ENCODE data around the gene CYP3A5.
"Not testable (repeated sequence)": the region's sequence is repeated elsewhere in the genome, so short reads cannot be mapped to it uniquely, and the experiment has no call there.

Gene CYP3A5

DNA sequence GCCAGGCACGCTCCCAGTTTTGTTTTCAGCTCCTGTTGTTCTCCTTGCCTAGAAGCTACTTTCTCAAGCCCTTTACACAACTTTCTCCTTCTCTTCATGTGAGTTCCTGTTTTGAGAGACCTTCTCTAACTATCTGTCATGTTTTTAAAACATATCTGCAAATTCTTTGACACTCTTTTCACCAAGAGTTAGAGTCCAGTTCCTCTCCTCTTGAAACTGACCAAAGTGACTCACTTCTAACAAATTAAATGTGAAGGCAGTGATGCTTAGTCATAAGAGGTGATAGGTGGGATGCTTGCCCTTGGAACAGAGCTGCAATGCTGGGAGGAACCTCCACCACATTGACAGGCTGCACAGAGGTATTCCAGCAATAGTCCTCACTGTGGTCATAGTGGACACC lies 37.8 kb downstream of the CYP3A5 start:
- DNase-seq (ENCODE audit: low read depth in 2 of 2) = no peak

DNA sequence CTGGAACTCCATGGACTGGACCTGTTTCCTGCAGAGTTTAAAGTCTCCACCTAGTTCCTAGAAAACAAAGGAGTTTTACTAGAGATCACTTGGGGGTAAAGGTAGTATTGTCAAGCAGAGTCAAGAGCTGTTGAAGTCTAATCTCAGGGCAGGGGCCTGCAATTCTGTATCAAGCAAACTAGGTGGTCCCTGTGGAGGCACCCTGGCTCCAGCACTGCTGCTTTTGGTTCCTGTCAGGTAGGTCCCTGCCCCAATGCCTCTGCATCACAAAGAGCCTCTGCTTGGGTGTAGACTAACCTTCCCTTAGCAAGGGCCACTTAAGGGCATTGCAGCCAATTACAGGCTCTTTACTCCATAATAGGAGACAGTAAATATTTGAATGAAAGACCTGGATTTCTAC lies 40.5 kb downstream of the CYP3A5 start:
- DNase-seq (ENCODE audit: low read depth in 2 of 2) = no peak

DNA sequence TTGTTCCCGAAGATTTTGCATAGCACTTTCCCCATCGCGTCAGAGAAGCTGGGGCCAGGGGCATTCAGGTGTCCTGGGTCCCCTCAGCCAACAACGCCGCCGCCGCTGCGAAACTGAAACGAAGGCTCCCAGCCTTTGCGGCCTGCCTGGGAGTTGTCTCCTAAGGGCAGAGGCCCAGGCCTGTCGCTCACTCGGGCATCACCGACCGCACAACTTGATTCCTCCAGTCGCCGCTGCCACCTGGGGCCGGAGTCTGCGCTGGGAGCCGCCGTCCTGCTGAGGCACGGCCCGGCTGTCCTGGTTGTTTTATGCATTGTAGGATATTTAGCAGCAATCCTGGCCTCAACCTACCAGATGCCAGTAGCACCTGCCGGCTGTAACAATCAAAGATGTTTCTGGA lies 41.1 kb downstream of the CYP3A5 start:
- no peak for DNase-seq (ENCODE audit: low read depth in 2 of 2)

DNA sequence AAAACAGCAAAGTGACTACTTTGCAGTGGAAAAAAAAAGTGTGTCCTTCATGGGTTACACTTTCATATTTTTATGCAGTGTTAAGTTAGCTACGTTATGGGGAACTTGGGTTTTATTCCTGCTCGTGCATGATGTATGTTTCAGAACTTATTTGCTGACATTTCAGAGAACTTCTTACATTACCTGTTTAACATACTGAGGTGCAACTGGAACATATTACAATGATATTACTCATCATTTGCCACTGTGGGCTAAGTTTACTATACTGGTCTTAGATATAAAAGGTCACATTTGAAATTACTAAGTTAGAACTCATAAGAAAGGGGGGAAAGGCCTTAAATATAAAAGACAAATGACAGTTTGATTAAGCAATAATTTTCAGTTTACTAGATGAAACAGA lies 42.4 kb downstream of the CYP3A5 start:
- not testable (repeated sequence) for DNase-seq (ENCODE audit: low read depth in 2 of 2)

DNA sequence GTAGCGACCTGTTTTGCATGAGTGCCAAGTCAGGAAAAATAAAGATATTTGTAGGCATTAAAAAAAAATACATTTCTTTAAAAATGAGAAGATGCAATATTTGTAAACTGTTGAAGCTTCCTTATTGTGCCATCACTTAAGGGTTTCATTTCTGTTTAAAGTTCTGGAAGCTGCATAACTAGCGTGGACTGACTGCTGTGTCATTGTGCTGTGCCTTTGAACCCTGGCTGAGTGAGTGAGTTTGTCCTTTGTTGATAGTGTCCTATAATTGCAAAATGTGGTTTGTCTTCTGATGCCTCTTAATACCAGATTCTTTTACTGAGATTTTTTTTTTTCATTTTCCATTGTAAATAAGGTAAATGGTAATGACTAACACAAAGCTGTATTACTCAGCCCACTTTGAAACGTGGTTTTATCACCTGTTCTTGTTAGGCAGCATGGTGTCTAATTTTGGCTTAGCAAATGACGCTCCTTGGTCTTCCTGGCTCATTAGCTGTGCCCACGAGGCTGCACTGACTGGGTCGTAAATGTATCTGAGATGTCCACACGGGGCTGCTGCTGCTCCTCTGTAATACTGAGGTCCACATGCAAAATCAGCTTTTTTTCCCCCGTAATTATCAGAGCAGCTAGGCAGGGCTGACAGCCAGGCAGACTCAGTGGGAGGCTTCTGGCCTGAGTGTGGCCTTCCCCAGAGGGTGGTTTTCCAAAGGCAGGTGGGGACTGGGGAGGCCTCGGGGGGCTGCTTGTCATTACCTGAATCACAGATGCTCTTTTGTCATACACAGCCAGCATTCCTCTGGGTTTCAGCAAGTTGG lies 48.3 kb downstream of the CYP3A5 start:
- peak in 1 of 2 experiments; percentile 28 for DNase-seq (ENCODE audit: low read depth in 2 of 2)

DNA sequence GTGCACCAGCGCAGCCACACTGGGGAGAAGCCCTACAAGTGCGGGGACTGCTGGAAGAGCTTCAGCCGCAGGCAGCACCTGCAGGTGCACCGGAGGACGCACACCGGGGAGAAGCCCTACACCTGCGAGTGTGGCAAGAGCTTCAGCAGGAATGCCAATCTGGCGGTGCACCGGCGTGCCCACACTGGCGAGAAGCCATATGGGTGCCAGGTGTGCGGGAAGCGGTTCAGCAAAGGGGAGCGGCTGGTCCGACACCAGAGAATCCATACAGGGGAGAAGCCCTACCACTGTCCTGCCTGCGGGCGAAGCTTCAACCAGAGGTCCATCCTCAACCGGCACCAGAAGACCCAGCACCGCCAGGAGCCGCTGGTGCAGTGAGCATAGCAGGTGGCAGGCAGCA lies 50.2 kb downstream of the CYP3A5 start:
- DNase-seq (ENCODE audit: low read depth in 2 of 2) = no peak

DNA sequence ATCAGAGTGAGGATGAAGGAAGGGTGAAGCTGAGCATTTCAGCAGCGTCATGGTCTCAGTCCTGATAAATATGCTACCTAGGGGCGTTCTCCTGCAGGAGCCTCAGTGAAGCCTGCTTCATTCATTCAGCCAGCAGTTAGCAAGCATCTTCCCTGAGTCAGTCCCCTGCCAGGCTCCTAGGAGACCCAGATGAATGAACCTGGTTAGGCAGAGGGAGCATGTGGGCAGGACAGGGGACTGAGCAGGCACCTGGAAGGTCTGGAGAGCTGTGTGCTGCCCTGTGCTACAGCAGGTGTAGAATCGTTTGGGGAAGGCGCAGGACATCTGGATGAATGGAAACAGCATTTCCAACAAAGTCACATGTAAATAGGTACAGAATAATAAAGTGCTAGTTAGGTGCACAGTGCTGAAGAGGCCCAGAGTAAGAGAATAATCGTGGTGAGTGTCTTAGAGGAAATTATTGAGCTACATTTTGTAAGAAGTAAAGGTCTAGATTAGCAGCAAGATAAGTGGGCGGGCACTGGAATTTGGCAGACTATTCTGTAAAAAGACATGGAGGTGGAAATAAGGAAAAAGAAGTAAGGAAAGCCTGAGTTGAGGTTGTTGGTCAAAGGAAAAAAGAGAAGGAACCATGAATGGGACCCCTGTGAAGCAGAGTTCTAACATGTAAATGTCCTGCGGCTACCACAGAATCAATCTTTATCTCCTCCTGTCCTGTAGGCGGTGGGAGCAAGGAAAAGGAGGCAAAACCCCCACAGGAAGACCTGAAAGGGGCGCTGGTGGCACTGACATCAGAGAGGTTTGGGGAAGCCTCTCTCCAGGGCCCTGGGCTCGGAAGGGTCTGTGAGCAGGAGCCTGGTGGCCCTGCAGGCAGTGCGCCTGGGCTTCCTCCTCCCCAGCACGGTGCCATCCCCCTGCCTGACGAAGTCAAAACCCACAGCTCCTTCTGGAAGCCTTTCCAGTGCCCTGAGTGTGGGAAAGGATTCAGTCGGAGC lies 51.0 kb downstream of the CYP3A5 start:
- no peak for DNase-seq (ENCODE audit: low read depth in 2 of 2)

DNA sequence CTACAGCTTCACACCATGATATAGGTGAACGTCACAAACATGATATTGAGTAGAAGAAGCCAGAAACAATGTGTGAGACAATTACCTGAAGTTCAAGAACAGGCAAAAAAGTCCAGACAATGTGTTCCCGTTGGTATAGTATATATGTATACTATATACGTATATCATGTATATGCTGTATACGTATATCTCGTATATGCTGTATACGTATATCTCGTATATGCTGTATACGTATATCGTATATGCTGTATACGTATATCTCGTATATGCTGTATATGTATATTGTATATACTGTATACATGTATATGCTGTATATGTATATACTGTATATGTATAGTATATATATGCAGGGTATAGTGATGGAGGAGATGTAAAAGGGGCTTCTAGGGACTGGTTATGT lies 52.3 kb downstream of the CYP3A5 start:
- DNase-seq (ENCODE audit: low read depth in 2 of 2) = no peak

DNA sequence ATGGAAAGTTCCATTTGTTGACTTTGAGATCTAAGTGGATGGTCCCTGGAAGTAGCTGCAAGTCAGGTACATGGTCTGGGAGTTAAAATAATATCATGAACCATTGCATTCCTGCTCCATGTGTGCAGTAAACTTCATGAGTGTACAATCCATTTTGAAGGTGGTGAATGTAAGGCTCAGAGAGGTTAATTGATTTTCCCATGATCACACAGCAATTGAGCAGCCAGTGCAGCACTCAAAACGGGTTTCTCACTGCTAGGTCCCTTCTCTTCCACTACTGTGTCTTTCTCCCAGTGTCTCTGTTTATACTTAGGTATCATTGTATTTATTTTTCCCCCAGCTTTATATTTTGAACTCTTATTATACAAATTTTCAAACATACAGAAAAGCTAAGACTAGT lies 53.1 kb downstream of the CYP3A5 start:
- no peak for DNase-seq (ENCODE audit: low read depth in 2 of 2)

DNA sequence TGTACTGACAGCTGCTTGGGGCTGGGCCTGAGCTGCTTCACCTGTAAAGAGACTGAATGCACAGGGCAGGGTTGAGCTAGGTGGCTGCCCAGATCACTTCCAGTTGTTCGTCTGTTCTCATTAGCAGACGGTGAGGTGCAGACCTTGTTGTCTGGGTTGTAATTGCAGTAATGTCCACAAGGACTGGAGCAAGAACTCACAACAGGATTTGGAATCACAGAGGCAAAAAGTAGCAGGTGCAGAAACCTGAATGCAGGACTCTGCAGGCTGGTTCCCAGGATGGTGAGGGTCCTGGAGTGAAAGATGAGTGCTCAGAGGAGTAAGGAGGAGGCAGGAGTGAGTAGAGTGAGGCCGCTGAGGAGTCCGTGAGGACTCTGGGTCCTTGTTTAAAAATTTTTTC lies 53.8 kb downstream of the CYP3A5 start:
- DNase-seq (ENCODE audit: low read depth in 2 of 2) = no peak

DNA sequence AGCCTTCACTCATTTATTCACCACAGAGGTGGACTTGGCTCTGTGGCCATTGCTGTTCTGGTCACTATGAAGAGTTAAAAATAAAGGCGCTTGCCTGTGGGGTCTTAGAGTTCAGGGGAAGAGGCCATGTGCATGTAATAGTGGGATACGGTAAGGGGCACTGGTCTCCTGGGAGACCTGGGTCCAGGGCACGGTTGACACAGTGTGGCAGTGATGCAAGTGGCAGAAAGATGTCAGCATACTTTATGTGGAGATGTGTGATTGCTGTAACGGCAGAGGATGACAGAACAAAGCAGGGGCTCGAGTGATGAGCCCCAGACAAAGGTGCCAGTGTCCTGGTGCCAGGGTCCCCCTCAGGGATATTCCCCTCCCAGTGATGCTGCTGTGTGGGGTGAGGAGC lies 54.5 kb downstream of the CYP3A5 start:
- no peak for DNase-seq (ENCODE audit: low read depth in 2 of 2)

DNA sequence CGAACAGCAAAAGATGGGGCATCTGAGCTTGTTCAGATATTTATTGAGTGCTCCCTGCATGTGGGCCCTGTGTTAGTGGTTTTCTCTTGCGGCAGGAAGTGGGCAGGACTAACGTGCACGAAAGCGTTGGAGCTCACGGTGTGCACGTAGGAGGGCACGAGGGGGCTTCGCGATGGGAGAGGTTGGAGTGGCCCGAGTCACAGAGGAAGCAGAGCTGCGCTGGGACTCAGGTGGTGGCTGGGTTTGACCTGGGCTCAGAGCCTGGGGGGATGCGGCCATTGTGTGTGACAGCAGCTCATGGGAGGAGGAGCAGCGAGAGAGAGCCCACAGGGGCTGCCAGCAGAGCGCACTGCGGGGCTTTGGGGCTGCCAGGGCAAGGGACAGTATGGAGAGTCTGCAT lies 55.3 kb downstream of the CYP3A5 start:
- DNase-seq (ENCODE audit: low read depth in 2 of 2) = peak; percentile 43 to 63

DNA sequence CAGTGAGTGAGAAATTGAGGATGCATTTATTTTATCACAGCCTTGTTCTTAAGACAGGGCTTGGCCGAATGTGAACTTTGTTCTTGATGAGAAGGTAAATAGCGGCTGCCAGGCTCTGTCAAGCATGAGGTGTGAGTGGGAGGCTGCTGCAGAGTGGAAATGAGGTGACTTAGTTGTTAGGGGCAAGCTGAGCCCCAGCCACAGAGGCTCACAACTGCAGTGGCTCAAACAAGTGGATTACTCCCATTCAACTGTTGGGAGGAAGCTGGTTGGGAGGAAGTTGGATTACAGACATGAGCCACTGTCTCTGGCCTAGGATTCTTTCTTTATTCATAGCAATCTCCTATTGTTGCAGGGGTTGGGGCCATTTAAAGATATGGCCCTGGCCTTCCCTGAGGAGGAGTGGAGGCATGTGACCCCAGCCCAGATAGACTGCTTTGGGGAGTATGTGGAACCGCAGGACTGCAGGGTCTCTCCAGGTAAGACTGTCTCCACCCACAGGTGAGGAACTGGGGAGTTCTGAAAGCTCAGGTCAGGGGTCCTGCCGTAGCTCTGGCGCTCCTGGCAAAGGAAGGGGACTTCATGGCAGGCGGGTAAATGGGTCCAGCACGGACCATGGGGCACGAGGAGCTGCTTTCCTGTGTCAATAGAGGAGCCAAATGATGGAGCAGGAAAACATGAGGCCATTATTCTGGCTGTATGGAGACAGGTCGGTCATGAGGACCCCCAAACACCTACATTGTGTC lies 55.9 kb downstream of the CYP3A5 start:
- peak in 1 of 2 experiments; percentile 18 for DNase-seq (ENCODE audit: low read depth in 2 of 2)

DNA sequence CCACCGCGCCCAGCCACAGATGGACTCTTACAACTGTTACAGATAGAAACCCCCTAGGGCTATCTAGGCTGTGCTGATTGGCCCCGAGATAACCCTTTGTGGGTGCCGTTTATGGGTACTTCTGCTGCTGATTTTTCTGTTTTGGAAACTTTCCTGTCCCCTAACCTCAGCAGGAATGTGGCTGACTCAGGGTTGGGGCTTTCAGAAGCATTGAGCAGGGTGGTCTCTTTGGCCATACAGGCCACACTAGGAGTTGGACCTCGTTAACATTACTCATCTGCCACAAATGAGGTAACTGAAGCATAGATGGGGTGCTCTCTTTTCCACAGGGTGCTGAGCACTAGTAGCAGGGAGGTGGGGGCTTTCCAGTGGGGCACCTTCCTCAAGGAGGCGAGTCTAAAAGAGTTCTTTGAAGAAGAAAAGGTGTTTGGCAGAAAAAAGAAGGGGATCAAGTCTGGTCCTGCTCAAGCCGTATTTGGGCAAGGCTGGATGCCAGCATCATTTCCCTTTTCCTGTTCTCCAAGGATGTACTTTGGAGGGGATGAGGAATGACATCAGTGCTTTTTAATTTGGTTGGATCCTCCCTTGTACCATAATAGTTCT lies 56.6 kb downstream of the CYP3A5 start:
- peak in 1 of 2 experiments; percentile 11 for DNase-seq (ENCODE audit: low read depth in 2 of 2)

DNA sequence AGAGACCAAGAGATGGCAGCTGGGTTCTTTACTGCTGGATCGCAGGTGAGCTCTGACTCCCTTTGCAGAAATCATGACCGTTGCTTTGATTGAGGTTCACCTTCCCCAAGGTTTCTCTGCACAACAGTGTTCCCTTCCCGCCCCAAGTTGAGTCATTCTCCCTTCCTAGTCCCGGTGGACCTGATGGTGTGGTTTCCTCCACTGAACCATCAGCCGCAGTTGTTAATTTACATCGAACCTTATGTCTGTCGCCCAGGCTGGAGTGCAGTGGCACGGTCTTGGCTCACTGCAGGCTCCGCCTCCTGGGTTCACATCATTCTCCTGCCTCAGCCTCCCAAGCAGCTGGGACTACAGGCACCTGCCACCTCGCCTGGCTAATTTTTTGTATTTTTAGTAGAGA lies 57.2 kb downstream of the CYP3A5 start:
- DNase-seq (ENCODE audit: low read depth in 2 of 2) = no peak

DNA sequence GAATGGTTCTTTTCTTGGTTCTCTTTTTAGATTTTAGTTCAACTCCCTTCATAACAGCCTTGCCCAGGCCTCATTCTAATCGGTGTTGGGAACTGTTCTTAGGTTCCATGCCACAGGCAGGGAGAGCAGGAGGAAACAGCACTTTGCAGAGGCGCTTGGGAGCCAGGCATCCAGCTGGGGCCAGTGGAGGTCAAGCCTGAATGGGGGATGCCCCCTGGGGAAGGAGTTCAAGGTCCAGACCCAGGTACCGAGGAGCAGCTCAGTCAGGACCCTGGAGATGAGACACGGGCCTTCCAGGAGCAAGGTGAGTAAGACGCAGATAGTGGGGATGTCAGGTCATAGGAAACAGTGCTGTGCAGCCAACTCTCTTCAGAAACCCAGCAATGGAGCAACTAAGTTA lies 58.5 kb downstream of the CYP3A5 start:
- no peak for DNase-seq (ENCODE audit: low read depth in 2 of 2)

DNA sequence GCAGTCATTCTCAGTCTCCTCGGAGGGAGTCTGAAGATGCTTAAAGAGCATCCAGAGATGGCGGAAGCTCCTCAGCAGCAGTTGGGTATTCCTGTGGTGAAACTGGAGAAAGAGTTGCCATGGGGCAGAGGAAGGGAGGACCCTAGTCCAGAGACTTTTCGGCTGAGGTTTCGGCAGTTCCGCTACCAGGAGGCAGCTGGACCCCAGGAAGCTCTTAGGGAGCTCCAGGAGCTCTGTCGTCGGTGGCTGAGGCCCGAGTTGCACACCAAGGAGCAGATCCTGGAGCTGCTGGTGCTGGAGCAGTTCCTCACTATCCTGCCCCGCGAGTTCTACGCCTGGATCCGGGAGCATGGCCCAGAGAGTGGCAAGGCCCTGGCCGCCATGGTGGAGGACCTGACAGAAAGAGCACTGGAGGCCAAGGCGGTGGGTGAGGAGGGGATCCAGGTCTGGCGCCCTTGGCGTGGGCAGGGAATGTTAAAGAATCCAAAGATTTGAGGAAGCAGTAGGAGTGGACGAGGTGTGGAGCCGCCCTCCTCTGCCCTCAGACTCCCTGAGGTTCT lies 60.1 kb downstream of the CYP3A5 start:
- no peak for DNase-seq (ENCODE audit: low read depth in 2 of 2)

DNA sequence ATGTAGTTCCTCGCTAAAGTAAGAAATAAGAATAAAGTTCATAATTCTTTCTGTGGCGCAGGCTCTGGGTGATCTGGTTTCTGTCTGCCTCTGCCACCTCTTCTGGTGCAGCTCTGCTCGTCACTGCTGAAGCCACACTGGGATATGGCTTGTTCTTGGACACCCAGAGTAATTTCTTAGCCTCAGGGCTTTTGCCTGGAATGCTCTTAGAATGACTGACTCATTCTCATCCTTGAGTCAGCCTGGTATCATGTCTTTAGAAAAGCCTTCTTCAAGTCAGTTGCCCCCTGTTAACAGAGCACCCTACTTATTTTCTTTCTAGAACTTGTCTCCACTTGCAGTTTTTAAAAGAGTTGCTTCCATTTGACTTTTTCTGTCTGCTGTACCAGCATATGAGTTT lies 61.1 kb downstream of the CYP3A5 start:
- no peak for DNase-seq (ENCODE audit: low read depth in 2 of 2)

DNA sequence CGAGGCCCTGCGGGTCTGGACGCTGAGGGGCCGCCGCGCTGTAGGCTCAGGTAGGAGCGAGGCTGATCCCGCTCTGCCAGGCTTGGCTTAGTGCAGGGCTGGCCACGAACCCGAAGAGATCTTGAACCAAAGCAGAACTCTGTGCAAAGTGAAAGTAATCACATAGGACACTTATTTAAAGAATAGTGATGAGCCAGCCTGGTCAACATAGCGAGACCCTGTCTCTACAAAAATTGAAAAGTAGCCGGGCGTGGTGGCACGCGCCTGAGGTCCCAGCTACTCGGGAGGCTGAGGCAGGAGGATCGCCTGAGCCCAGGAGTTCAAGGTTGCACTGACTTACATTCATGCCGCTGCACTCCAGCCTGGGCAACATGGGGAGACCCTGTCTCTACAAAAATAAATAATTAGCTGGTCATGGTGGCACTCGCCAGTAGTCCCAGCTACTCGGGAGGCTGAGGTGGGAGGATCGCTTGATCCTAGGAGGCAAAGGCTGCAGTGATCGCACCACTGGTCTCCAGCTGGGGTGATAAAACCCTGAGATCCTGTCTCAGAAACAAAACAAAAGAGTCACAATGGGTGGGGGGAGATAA lies 62.5 kb downstream of the CYP3A5 start:
- no peak for DNase-seq (ENCODE audit: low read depth in 2 of 2)

DNA sequence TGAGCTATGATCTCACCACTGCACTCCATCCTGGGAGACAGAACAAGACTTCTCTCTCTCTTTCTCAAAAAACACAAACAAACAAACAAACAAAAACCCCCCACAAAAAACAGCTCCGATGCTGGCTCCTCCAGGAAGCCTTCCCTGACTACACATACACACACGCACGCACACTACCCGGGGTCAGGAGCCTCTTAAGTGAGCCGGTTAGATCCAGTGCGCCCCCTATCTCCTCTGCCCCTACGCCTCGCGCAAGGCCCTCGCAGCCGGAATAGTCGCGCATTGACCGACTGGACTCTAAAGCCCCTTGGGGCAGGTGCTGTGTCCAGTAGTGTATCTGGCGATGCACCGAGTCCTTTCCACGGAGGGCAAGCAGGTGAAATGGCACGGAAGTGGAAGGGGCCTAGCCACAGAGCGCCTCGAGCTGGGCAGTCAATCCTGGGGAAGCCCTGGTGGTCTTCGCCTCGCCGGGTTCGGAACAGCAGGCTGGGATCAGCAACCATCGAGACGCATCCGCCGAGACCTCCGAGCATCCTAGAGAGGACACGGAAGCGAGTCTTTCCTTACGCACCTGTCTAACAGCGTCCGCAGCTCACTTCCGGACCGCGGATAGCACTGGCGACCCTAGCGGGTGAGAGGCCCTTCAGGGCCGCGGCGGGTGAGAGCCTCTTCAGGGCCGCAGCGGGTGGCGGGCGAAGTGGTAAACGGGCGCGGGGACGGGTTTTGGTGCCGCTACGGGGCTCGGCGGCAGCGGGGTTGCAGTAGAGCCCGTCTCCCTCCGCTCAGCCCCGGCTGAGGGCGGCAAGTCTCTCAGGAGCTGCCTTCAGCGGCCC lies 63.2 kb downstream of the CYP3A5 start, which contains the start of gene ZSCAN25:
ZSCAN25 (plus strand) TSS at position 588 of the 833 bp plus-strand sequence. CDS start 2,661 bp downstream, outside the sequence.
- DNase-seq (ENCODE audit: low read depth in 2 of 2) = peak; percentile 77 to 83

Data from stimulated activated CD4-positive, alpha-beta T cell treated with anti-CD3 and anti-CD28 coated beads, Interleukin-12 subunit alpha, Interleukin-12 subunit beta, amount 100 ng/mL, for 24 hours (primary cell).